Type B pancreatic cell (in vitro differentiated cells): ENCODE data around the gene GNG8. TPM values are rescaled to one million over a fixed set of nuclear protein-coding genes. Genes with fewer than 3 reads are reported as not detected.

Source experiments
- DNase-seq: peaks from one replicate; pipeline ENCODE4 v3.0.0; 2021; ENCODE audit warnings: mixed read lengths; ENCODE audit not compliant: unreplicated experiment; ENCODE audit errors: extremely low spot score
- H3K27ac Mint-ChIP-seq: 2 replicates; pipeline ENCODE4 v1.8.0; 2021; ENCODE audit warnings: mild to moderate bottlenecking, mixed read lengths
- H3K27me3 Mint-ChIP-seq: 2 replicates; pipeline ENCODE4 v1.8.0; 2021; ENCODE audit warnings: mixed read lengths
- H3K36me3 Mint-ChIP-seq: 2 replicates; pipeline ENCODE4 v1.8.0; 2021; ENCODE audit warnings: mixed read lengths
- H3K4me1 Mint-ChIP-seq: one replicate; pipeline ENCODE4 v1.8.0; 2021; ENCODE audit warnings: mixed read lengths; ENCODE audit not compliant: unreplicated experiment
- H3K4me3 Mint-ChIP-seq: 2 replicates; pipeline ENCODE4 v1.8.0; 2021; ENCODE audit warnings: mild to moderate bottlenecking, mixed read lengths
- H3K9me3 Mint-ChIP-seq: 2 replicates; pipeline ENCODE4 v1.8.0; 2021; ENCODE audit warnings: mixed read lengths
- CTCF ChIP-seq: fragments of 200-600 bp; sonication (generic); conservative IDR thresholded peaks from 2 replicates; pipeline ENCODE4 v1.5.0; 2021; ENCODE audit warnings: antibody characterized with exemption, mild to moderate bottlenecking
- total RNA-seq: library from RNA; stranded (reverse); gene quantifications from 2 replicates; pipeline ENCODE4 v1.2.1, GENCODE V29; 2021; ENCODE audit warnings: low replicate concordance

Gene GNG8
- total RNA-seq, 1 donor from 2014 or later = 2.4 TPM

GRCh38 chr19:46648961-46649960 lies 13.3 kb upstream of the GNG8 start:
- Mint-ChIP-seq H3K4me3 (no peak overlapping the region), H3K36me3 (peaks cover 28% of the 10 kb centered on the region), H3K4me1 (peaks cover 15% of the 10 kb centered on the region), H3K27ac (no peak overlapping the region), H3K9me3 (no peaks in the 10 kb centered on the region), H3K27me3 (peaks cover 70% of the 10 kb centered on the region)
- no peak for TF ChIP-seq CTCF
- DNase-seq = no peak

GRCh38 chr19:46648060-46648960 lies 12.3 kb upstream of the GNG8 start:
- peak overlapping the region; percentile 54 for H3K4me3 Mint-ChIP-seq
- H3K36me3 Mint-ChIP-seq = peaks cover 25% of the 10 kb centered on the region
- TF ChIP-seq CTCF = no peak
- H3K4me1 Mint-ChIP-seq = peaks cover 10% of the 10 kb centered on the region
- no peak overlapping the region for H3K27ac Mint-ChIP-seq
- H3K27me3 Mint-ChIP-seq = peaks cover 69% of the 10 kb centered on the region
- no peak for DNase-seq
- no peaks in the 10 kb centered on the region for H3K9me3 Mint-ChIP-seq

GRCh38 chr19:46646402-46646801 lies 10.4 kb upstream of the GNG8 start:
- H3K27me3 Mint-ChIP-seq = peaks cover 73% of the 10 kb centered on the region
- peaks cover 25% of the 10 kb centered on the region for H3K36me3 Mint-ChIP-seq
- H3K27ac Mint-ChIP-seq = no peak overlapping the region
- DNase-seq = no peak
- H3K4me1 Mint-ChIP-seq = peaks cover 10% of the 10 kb centered on the region
- H3K9me3 Mint-ChIP-seq = no peaks in the 10 kb centered on the region
- H3K4me3 Mint-ChIP-seq = no peak overlapping the region
- no peak for TF ChIP-seq CTCF

GRCh38 chr19:46644720-46645119 lies 8.7 kb upstream of the GNG8 start:
- TF ChIP-seq CTCF = no peak
- Mint-ChIP-seq H3K4me3 (no peak overlapping the region), H3K27me3 (peaks cover 69% of the 10 kb centered on the region), H3K36me3 (peaks cover 16% of the 10 kb centered on the region), H3K4me1 (peaks cover 10% of the 10 kb centered on the region), H3K9me3 (no peaks in the 10 kb centered on the region), H3K27ac (no peak overlapping the region)
- DNase-seq = no peak

GRCh38 chr19:46640656-46641055 lies 4.7 kb upstream of the GNG8 start:
- peaks cover 5% of the 10 kb centered on the region for H3K4me1 Mint-ChIP-seq
- no peak overlapping the region for H3K27ac Mint-ChIP-seq
- no peak for TF ChIP-seq CTCF
- no peaks in the 10 kb centered on the region for H3K9me3 Mint-ChIP-seq
- peak overlapping the region; percentile 78 for H3K4me3 Mint-ChIP-seq
- peaks cover 2% of the 10 kb centered on the region for H3K36me3 Mint-ChIP-seq
- no peak for DNase-seq
- H3K27me3 Mint-ChIP-seq = peaks cover 45% of the 10 kb centered on the region
